Measurements from ENCODE around the gene DEGS2. TPM values are rescaled to one million over a fixed set of nuclear protein-coding genes. Genes with fewer than 3 reads are reported as not detected.

DEGS2 gene
- total and polyA plus RNA-seq, 12 donors: 0.04 to 0.20 (median 0.10) TPM; not detected in 7

GRCh38 chr14:100110816-100111215, 48.6 kb downstream of the DEGS2 start:
- Histone ChIP-seq H3K36me3 (peaks cover 0 to 36% (median 0%) of the 10 kb centered on the region in 9 donors), H3K27ac (no peak overlapping the region), H3K4me1 (peaks cover 11 to 44% (median 35%) of the 10 kb centered on the region in 9 donors), H3K4me3 (no peak overlapping the region), H3K9me3 (no peaks in the 10 kb centered on the region), H3K27me3 (no peaks in the 10 kb centered on the region)
- ATAC-seq: no peak
- no peak for DNase-seq
- WGBS, 2 donors: 81 to 92% methylated on average over 6 of the region's 6 CpGs
- intact Hi-C loops (cut with DNase I): no loop called here
- no peak for TF ChIP-seq CTCF (IDR thresholded peaks at IDR 0.05)

- no peaks in the 10 kb centered on the region for H3K27me3 ChIP-seq
- no peak overlapping the region for H3K27ac ChIP-seq
- no peaks in the 10 kb centered on the region for H3K9me3 ChIP-seq
- no peak overlapping the region for H3K4me3 ChIP-seq
- WGBS, 2 donors: 97 to 99% methylated on average over 9 of the region's 9 CpGs
- TF ChIP-seq CTCF (IDR thresholded peaks at IDR 0.05): no peak
- no peak for DNase-seq
- H3K4me1 ChIP-seq: peaks cover 15 to 56% (median 46%) of the 10 kb centered on the region in 9 donors
- intact Hi-C loops (cut with DNase I): loop anchor here (2.0 to 10.0 kb wide), 7 partner anchors 52 to 127 kb away; no protein-coding TSS in a partner anchor
- ATAC-seq: no peak
- peaks cover 0 to 33% (median 0%) of the 10 kb centered on the region in 9 donors for H3K36me3 ChIP-seq
Measured at GRCh38 chr14:100109594-100109955, 49.9 kb downstream of the DEGS2 start.

- Histone ChIP-seq H3K9me3 (no peaks in the 10 kb centered on the region), H3K4me1 (peaks cover 18 to 62% (median 51%) of the 10 kb centered on the region in 9 donors), H3K27me3 (no peaks in the 10 kb centered on the region), H3K36me3 (peaks cover 0 to 28% (median 0%) of the 10 kb centered on the region in 9 donors), H3K4me3 (no peak overlapping the region), H3K27ac (peak overlapping the region in 9 of 10 donors; percentile 11 to 84 (median 40))
- intact Hi-C loops (cut with DNase I): loop anchor here (1.0 to 10.0 kb wide), 9 partner anchors 52 to 127 kb away; no protein-coding TSS in a partner anchor
- ATAC-seq (peak in 5 of 8 donors; percentile 4 to 34 (median 15)), DNase-seq (no peak)
- TF ChIP-seq CTCF (IDR thresholded peaks at IDR 0.05): no peak
- WGBS, 2 donors: 77 to 79% methylated on average over 10 of the region's 10 CpGs
Measured at GRCh38 chr14:100108840-100109593, 50.4 kb downstream of the DEGS2 start.

- peaks cover 26 to 69% (median 59%) of the 10 kb centered on the region in 9 donors for H3K4me1 ChIP-seq
- intact Hi-C loops (cut with DNase I): loop anchor here (1.0 to 10.0 kb wide), 9 partner anchors 51 to 126 kb away; no protein-coding TSS in a partner anchor
- no peaks in the 10 kb centered on the region for H3K9me3 ChIP-seq
- H3K36me3 ChIP-seq: peaks cover 0 to 28% (median 0%) of the 10 kb centered on the region in 9 donors
- WGBS, 2 donors: 31 to 32% methylated on average over 13 of the region's 13 CpGs
- H3K27me3 ChIP-seq: no peaks in the 10 kb centered on the region
- DNase-seq (peak; percentile 88 to 89), ATAC-seq (peak; percentile 83 to 90 (median 86))
- TF ChIP-seq CTCF (IDR thresholded peaks at IDR 0.05): peak; percentile 87 to 97 (median 93)
- H3K4me3 ChIP-seq: no peak overlapping the region
- peak overlapping the region in 9 of 10 donors; percentile 11 to 84 (median 40) for H3K27ac ChIP-seq
Measured at GRCh38 chr14:100108042-100108825, 51.2 kb downstream of the DEGS2 start.
